ENCODE measurements around the gene CAPN9.

DNA sequence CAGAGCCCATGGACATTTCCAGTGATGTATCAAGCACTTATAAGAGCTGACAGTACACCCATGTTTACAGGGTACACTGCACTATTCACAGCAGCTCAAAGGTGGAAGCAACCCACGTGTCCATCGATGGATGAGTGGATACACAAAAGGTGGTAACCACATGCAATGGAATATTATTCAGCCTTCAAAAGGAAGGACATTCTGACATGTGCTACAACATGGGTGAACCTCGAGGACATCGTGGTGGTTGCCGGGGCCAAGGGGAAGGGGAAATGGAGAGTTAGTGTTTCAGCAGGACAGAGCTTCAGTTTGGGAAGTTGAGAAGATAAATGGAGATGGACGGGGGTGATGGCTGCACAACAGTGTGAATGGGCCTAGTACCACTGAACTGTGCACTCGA is 42.4 kb upstream of the CAPN9 start:
- TF ChIP-seq SRSF3 (IDR thresholded peaks at IDR 0.05; ENCODE audit: insufficient read depth, low read length) = no peak
- TF ChIP-seq POLR2A (conservative IDR thresholded peaks at IDR 0.05) = no peak
- TF ChIP-seq MAZ (CRISPR knock-in tag; conservative IDR thresholded peaks at IDR 0.05 in 1 of 2, IDR thresholded peaks at IDR 0.05 in 1 of 2) = no peak
- no peak for TF ChIP-seq DACH1 (IDR thresholded peaks at IDR 0.05; ENCODE audit: partially characterized antibody)
- TF ChIP-seq SPI1 (IDR thresholded peaks at IDR 0.05; ENCODE audit: borderline replicate concordance, low read depth, low read length) = no peak
- no peak for TF ChIP-seq NFIC (IDR thresholded peaks at IDR 0.05)
- TF ChIP-seq, protein P1, sequence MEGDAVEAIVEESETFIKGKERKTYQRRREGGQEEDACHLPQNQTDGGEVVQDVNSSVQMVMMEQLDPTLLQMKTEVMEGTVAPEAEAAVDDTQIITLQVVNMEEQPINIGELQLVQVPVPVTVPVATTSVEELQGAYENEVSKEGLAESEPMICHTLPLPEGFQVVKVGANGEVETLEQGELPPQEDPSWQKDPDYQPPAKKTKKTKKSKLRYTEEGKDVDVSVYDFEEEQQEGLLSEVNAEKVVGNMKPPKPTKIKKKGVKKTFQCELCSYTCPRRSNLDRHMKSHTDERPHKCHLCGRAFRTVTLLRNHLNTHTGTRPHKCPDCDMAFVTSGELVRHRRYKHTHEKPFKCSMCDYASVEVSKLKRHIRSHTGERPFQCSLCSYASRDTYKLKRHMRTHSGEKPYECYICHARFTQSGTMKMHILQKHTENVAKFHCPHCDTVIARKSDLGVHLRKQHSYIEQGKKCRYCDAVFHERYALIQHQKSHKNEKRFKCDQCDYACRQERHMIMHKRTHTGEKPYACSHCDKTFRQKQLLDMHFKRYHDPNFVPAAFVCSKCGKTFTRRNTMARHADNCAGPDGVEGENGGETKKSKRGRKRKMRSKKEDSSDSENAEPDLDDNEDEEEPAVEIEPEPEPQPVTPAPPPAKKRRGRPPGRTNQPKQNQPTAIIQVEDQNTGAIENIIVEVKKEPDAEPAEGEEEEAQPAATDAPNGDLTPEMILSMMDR (IDR thresholded peaks at IDR 0.05 in 2 of 3, conservative IDR thresholded peaks at IDR 0.05 in 1 of 3; ENCODE audit: insufficient read depth in 2 of 3, low read depth in 1 of 3, low read length in 3 of 3) = no peak
- no peak for TF ChIP-seq CC2D1A (IDR thresholded peaks at IDR 0.05)
- no peak for TF ChIP-seq HNRNPL (IDR thresholded peaks at IDR 0.05; ENCODE audit: low read depth, low read length)
- TF ChIP-seq PHB (CRISPR knock-in tag; IDR thresholded peaks at IDR 0.05) = no peak
